ENCODE data around the gene MRPS15.

Gene MRPS15

DNA sequence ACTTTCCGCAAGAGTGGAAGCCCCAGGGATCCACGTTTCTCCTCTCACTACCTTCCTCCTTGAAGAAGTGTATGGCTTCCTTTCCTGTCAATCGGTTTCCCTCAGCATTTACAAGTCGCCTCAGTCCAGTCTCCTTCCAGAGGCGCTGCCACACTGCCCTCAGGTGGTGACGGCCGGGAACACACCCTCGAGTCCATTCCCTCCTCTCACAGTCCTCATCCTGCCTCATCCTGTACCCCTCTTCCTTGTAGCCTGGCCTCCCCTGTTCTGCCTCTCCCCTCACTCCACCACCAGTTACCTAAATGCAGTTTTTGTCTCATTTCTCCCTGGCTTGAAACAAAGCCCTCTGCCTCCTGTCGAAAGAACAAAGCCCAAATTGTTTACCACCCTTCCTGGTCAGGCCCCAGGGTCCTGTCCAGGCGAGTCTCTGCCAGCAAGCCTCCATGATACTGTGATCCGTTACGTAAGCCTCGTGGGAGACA is 43.3 kb downstream of the MRPS15 start:
- H3K27ac ChIP-seq: peak overlapping the region; percentile 86

GRCh38 chr1:36420409-36420808 is 43.8 kb downstream of the MRPS15 start:
- Histone ChIP-seq H3K9me3 (no peaks in the 10 kb centered on the region), H3K36me3 (no peaks in the 10 kb centered on the region), H3K4me3 (ENCODE audit: low read depth in 1 of 2, low read length in 1 of 2) (peak overlapping the region; percentile 24 to 32), H3K27me3 (no peaks in the 10 kb centered on the region), H3K27ac (peak overlapping the region; percentile 86), H3K4me1 (ENCODE audit: control insufficient read depth in 1 of 2, insufficient read depth in 1 of 2, low read depth in 1 of 2, low read length in 1 of 2) (peaks cover 45 to 49% of the 10 kb centered on the region in 2 experiments)
- no peak for TF ChIP-seq CTCF (IDR thresholded peaks at IDR 0.05)

More for the DNA sequence above, 43.3 kb downstream of the MRPS15 start:
- Histone ChIP-seq H3K4me1 (ENCODE audit: control insufficient read depth in 1 of 2, insufficient read depth in 1 of 2, low read depth in 1 of 2, low read length in 1 of 2) (peaks cover 45 to 49% of the 10 kb centered on the region in 2 experiments), H3K4me3 (ENCODE audit: low read depth in 1 of 2, low read length in 1 of 2) (peak overlapping the region; percentile 24 to 32), H3K27me3 (no peaks in the 10 kb centered on the region), H3K9me3 (no peaks in the 10 kb centered on the region), H3K36me3 (no peaks in the 10 kb centered on the region)
- peak; percentile 95 for TF ChIP-seq CTCF (IDR thresholded peaks at IDR 0.05)

- no peak for TF ChIP-seq CTCF (IDR thresholded peaks at IDR 0.05)
These were observed 44.6 kb downstream of the MRPS15 start for GRCh38 chr1:36419569-36419968.

DNA sequence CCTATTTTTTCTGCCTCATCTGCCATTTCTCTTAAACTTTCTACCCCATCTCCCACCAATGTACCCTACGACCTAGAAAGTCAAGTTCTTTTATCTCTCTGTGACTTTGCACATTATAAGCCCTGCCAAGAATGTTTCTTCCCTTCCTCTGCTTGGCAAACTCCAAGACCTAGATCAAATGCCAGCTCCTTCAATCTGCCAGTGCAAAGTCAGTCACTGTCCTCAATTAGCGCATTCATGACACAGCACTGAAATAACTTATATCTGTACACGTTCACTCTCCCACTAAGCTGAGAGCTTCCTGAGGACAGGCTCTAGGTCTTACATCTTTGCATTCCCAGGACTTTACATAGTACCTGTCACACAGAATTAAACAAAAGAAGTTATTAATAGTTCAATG is 45.0 kb downstream of the MRPS15 start:
- Histone ChIP-seq H3K36me3 (no peaks in the 10 kb centered on the region), H3K9me3 (no peaks in the 10 kb centered on the region), H3K4me3 (ENCODE audit: low read depth in 1 of 2, low read length in 1 of 2) (no peak overlapping the region), H3K27me3 (no peaks in the 10 kb centered on the region), H3K4me1 (ENCODE audit: control insufficient read depth in 1 of 2, insufficient read depth in 1 of 2, low read depth in 1 of 2, low read length in 1 of 2) (peaks cover 45 to 49% of the 10 kb centered on the region in 2 experiments), H3K27ac (peak overlapping the region; percentile 86)
- no peak for TF ChIP-seq CTCF (IDR thresholded peaks at IDR 0.05)

More at GRCh38 chr1:36419569-36419968, 44.6 kb downstream of the MRPS15 start:
- Histone ChIP-seq H3K9me3 (no peaks in the 10 kb centered on the region), H3K27ac (peak overlapping the region; percentile 86), H3K4me3 (ENCODE audit: low read depth in 1 of 2, low read length in 1 of 2) (no peak overlapping the region), H3K36me3 (no peaks in the 10 kb centered on the region), H3K27me3 (no peaks in the 10 kb centered on the region), H3K4me1 (ENCODE audit: control insufficient read depth in 1 of 2, insufficient read depth in 1 of 2, low read depth in 1 of 2, low read length in 1 of 2) (peaks cover 45 to 49% of the 10 kb centered on the region in 2 experiments)

GRCh38 chr1:36417931-36418330 is 46.3 kb downstream of the MRPS15 start:
- peak overlapping the region; percentile 34 for H3K27ac ChIP-seq
- H3K9me3 ChIP-seq: no peaks in the 10 kb centered on the region
- H3K4me1 ChIP-seq (ENCODE audit: control insufficient read depth in 1 of 2, insufficient read depth in 1 of 2, low read depth in 1 of 2, low read length in 1 of 2): peaks cover 45 to 49% of the 10 kb centered on the region in 2 experiments
- no peak for TF ChIP-seq CTCF (IDR thresholded peaks at IDR 0.05)
- no peak overlapping the region for H3K4me3 ChIP-seq (ENCODE audit: low read depth in 1 of 2, low read length in 1 of 2)
- H3K27me3 ChIP-seq: no peaks in the 10 kb centered on the region
- no peaks in the 10 kb centered on the region for H3K36me3 ChIP-seq

All from neutrophil (primary cell).